Activated CD4-positive, alpha-beta T cell treated with anti-CD3 and anti-CD28 coated beads, Interleukin-2, amount 50 U/mL, for 24 hours (primary cell): Measurements from ENCODE around the gene BTBD9.

ENCODE experiments used
- DNase-seq, 2 donors: peaks; one replicate each; pipeline ENCODE4 v3.0.0-alpha.2; 2020; ENCODE audit warnings: low read depth in 1 of 2, low spot score in 1 of 2

BTBD9 gene

GRCh38 chr6:38306931-38307330 lies 332.8 kb downstream of the BTBD9 start:
- DNase-seq = no peak

DNA sequence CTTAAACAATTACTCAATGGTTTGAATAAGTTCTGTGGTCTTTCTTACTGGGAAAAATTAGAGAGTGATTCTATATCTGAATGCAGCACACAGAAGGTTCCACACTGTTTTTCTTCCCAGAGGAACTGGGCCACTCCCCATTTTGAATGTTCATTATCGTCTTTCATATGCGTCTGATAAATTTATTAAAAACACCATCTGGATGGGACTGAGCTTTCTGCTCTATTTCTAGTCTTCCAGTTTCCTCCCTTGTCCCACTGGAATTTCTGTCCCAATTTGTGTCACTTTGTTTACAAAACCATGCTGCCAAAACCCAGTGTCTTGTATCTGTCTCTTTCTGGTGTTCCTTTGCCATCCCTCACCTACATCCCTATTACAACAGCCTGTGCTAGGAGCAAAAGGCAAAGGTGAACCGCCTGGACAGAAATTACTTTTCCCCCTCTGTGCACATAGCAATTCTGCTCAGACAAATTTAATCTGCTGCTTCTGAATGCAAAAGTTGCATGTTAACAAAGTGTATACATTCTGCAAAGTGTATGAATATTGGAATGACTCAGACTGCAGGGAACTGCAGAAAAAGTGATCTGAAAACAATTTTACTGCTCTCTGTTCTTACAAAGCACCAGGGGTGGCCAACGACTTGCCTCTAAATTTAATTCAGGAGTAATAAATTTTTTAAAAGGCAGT lies 333.6 kb downstream of the BTBD9 start:
- no peak for DNase-seq

DNA sequence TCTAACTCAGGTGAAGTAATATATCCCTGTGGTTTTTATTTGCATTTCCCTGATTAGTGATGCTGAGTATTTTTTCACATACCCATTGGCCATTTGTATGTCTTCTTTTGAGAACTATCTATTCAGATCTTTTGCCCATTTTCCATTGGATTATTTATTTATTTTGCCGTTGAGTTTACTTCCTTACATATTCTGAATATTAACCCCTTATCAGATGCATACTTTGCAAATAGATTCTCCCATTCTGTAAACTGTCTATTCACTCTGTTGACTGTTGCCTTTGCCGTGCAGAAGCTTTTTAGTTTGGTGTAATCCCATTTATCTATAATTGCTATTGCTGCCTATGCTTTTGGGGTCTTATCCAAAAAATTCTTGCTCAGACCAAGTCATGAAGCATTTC lies 336.9 kb downstream of the BTBD9 start:
- DNase-seq = no peak

DNA sequence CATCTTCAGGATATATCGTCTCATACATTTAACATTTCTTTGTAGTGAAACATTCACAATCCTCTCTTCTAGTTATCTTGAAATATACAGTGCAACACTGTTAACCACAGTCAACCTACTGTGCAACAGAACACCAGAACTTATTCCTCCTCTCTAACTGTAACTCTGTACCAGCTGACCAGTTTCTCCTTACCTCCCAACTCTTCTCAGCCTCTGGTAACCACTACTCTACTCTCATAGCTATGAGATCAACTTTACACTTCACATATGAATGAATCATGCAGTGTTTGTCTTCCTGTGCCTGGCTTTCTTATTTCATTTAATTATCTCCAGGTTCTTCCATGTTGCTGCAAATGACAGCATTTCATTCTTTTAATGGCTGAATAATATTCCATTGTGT lies 337.6 kb downstream of the BTBD9 start:
- DNase-seq = no peak

DNA sequence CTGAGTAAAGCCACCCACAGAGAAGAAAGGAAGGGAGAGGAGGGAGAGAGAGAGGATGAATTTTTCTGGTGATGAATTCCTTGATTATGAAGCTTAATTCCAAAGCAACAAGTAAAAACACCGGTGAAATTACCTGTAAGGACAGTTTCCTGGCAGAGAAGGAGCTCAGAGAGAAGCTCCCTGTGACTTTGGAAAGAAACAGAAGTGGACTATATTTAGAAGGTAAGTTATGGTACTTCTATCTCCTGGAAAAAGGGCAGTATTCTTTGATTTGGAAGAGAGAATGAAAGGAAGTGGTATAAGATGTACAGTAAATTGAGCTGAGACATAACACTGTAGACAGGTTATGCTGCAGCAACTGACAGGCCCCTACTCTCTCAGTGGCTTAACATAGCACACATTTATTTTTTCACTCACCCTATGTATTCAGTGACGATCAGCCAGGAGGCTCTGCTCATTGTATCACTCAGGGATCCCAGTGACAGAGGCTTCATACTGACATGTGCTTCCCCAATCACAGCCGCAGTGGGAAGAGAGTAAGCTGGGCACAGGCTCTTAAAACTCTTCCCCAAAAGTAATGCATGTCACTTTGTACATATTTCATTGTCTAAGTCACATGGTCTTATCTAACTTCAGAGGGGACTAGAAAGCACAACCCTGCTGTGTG lies 349.5 kb downstream of the BTBD9 start:
- no peak for DNase-seq

DNA sequence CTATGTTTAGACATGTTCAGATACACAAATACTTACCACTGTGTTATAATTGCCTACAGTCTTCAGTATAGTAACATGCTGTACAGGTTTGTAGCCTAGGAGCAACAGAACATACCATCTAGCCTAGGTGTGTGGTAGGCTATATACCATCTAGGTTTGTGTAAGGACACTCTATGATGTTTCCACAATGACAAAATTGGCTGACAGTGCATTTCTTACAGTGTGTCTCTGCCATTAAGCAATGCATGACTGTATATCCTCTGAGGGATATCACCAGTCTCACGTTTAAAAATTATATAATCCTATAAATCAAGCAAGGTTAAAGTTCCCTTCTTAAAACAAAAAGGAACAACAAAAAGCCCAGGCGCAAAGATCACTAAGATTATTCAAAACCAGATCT lies 352.2 kb downstream of the BTBD9 start:
- DNase-seq = no peak

DNA sequence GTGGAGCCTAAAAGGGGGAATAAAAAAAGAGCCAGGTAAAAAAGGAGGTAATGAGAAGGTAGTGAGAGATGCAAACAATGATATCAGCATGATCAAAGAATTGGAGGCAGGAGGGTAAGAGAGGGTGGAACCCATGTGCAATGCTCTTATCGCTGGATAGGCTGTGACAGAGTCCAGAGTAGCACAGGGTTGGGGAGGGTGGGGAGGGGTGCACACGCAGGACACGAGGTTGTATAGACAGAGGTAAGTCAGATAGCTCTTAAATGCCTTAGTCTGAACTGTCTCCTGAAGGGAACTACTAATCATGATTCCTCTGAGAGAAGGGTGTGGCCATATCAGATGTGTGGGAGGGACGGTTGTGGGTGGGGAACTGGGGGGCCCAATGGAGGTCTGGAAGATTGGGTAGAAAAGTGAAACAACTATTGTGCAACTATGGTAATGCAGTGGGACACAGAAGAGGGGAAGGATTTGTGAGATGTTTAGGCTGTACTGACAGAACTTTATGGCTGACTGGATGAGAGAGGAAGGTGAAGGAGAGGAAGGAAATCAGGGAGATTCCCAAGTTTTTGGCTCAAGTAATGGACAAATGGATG lies 354.8 kb downstream of the BTBD9 start:
- no peak for DNase-seq

- DNase-seq = no peak
Observed at GRCh38 chr6:38283734-38284362, 355.9 kb downstream of the BTBD9 start.

GRCh38 chr6:38282911-38283310 lies 356.8 kb downstream of the BTBD9 start:
- DNase-seq = no peak

- DNase-seq = no peak
Observed at GRCh38 chr6:38281126-38281525, 358.6 kb downstream of the BTBD9 start.

- DNase-seq = no peak
Observed at GRCh38 chr6:38279963-38280588, 359.7 kb downstream of the BTBD9 start.

- DNase-seq = no peak
Observed at GRCh38 chr6:38279423-38279822, 360.3 kb downstream of the BTBD9 start.

DNA sequence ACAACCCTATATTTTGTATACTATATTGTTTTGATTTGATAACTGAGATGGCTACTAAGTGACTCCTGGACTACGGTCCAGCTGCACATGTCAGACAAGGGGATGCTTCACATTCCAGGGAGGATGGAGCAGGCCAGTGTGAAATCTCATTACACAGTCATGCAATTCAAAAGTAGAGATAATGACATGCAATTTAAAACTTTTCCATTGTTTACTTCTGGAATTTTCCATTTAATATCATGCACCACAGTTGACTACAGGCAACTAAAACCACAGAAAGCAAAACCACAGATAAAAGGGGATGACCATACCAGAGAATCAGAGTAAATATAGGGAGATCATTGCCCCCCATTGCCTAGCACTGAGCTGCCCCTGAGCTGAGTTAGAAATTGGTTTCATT lies 366.4 kb downstream of the BTBD9 start:
- DNase-seq = no peak

DNA sequence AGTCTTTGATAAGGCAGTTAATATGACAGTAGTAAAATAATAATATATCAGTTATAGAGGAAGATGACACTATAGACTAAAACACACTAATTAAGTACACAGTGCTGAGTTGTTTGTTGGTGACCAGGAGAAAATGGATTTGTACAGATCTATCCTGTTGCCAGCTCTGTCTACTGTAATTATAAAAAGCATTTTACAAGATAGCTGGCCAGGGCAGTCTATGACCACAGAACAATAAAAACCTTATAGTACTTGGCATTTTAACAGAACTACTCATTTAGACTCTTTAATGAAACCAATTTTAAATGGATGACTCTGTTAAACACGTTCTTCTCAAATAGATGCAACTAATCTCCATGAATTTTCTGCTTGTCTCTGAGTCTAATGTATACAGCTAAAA lies 367.5 kb downstream of the BTBD9 start:
- DNase-seq = no peak

- no peak for DNase-seq
Observed at GRCh38 chr6:38271081-38271480, 368.6 kb downstream of the BTBD9 start.

DNA sequence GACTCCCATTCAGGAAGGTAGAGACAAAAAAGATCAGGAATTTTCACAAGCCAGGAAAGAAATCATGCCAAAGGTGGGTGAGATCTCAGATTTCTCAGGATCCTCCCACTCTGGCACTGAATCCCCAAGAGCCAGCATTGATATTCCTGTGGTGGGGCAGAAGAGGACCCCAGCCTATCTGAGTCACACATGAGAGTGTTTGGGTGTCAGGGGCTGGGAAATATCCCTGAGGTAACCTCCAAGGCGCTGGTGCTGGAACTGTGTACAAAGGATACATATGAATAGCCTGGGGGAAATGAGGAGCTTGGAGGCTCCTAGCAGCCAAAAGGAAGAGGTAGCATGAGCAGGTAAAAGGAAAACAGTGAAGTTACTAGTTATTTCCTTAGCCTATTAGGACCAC lies 369.4 kb downstream of the BTBD9 start:
- no peak for DNase-seq

- no peak for DNase-seq
Observed at GRCh38 chr6:38269461-38270172, 370.1 kb downstream of the BTBD9 start.

DNA sequence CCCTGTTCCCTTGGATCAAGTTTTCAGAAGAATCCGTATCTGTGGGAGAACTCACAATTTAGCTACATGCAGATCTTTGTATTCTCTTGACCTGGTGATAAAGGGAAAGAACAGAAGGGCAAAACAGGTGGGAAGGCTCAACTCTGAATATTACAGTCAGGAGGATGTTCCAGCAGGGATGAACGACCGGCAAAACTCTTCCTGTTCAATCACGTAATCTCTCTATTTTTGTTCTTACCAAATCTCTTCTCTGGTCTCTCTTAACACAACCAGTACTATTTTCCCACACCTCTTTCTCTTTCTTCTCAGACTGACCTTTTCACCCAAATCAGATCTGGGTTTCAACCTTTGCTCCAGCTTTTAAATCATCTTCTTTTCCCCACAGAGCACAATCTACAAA lies 371.4 kb downstream of the BTBD9 start:
- no peak for DNase-seq

GRCh38 chr6:38266921-38267354 lies 372.8 kb downstream of the BTBD9 start:
- no peak for DNase-seq

DNA sequence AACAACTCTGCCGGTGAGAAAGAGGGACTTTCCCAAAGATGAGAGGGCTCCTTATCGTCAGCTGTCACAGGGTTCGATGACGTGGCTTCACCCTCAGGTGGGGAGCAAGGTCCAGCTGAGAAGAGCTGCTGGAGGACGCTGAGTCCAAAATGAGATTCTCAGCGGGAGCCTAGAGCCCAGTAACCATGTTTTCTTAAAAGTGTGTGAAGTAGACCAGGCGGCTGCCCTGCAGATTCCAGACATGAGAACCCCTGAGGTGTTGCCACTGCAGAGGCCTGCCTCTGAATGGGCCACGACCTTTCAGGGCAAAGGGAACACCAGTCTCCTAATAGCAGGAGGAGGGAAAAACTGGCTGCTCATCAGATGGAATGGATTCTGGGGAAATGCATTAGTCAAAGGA lies 375.1 kb downstream of the BTBD9 start:
- no peak for DNase-seq

DNA sequence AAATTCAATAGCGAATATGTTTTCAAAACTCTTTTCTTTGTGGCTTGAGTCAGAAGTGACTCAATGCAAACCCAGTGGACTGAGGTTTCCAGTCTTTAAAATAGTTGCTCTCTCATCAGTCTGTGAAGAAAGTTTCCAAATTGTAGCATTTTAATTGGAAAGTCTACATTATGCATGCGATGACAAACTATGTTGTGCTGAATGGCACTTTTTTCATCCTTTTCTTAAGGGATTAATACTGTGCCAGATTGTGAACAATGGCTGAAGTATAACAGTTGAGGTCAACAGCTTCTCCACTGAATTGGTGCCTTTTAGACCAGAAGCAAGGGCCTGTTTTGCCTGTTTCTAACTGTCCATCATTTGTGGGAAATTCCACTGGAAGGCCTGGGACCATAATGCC lies 377.1 kb downstream of the BTBD9 start:
- DNase-seq = no peak
